ENCODE measurements around the gene LIPT2.

GRCh38 chr11:74473382-74474173 is 19.9 kb downstream of the LIPT2 start:
- no peak for TF ChIP-seq MAX (IDR thresholded peaks at IDR 0.05; ENCODE audit: low read depth, low read length)
- TF ChIP-seq CTCF (IDR thresholded peaks at IDR 0.05; ENCODE audit: low read depth, low read length): no peak
- no peak for TF ChIP-seq MYC (IDR thresholded peaks at IDR 0.05; ENCODE audit: low read depth, low read length)
- TF ChIP-seq POLR2A (IDR thresholded peaks at IDR 0.05; ENCODE audit: extremely low read depth, insufficient read length): no peak

Data from NB4 (cell line).